Measurements from ENCODE around the gene PHF20.
"Not testable (repeated sequence)": the region's sequence is repeated elsewhere in the genome, so short reads cannot be mapped to it uniquely, and the experiment has no call there.

PHF20 gene

GRCh38 chr20:35838205-35838604, 66.4 kb downstream of the PHF20 start:
- DNase-seq (ENCODE audit: low read depth in 2 of 2): no peak

- no peak for DNase-seq (ENCODE audit: low read depth in 2 of 2)
Measured at GRCh38 chr20:35839904-35840303, 68.1 kb downstream of the PHF20 start.

- no peak for DNase-seq (ENCODE audit: low read depth in 2 of 2)
Measured at GRCh38 chr20:35840421-35840820, 68.6 kb downstream of the PHF20 start.

GRCh38 chr20:35842361-35842760, 70.5 kb downstream of the PHF20 start:
- no peak for DNase-seq (ENCODE audit: low read depth in 2 of 2)

GRCh38 chr20:35843894-35844293, 72.1 kb downstream of the PHF20 start:
- not testable (repeated sequence) for DNase-seq (ENCODE audit: low read depth in 2 of 2)

- DNase-seq (ENCODE audit: low read depth in 2 of 2): no peak
Measured at GRCh38 chr20:35845561-35845960, 73.7 kb downstream of the PHF20 start.

- DNase-seq (ENCODE audit: low read depth in 2 of 2): no peak
Measured at GRCh38 chr20:35849706-35850105, 77.9 kb downstream of the PHF20 start.

- not testable (repeated sequence) for DNase-seq (ENCODE audit: low read depth in 2 of 2)
Measured at GRCh38 chr20:35851659-35852058, 79.8 kb downstream of the PHF20 start.

- no peak for DNase-seq (ENCODE audit: low read depth in 2 of 2)
Measured at GRCh38 chr20:35854713-35855348, 83.0 kb downstream of the PHF20 start.

GRCh38 chr20:35855641-35856040, 83.8 kb downstream of the PHF20 start:
- DNase-seq (ENCODE audit: low read depth in 2 of 2): not testable (repeated sequence)

- no peak for DNase-seq (ENCODE audit: low read depth in 2 of 2)
Measured at GRCh38 chr20:35856866-35857265, 85.1 kb downstream of the PHF20 start.

GRCh38 chr20:35866418-35867202, 94.8 kb downstream of the PHF20 start:
- no peak for DNase-seq (ENCODE audit: low read depth in 2 of 2)

- DNase-seq (ENCODE audit: low read depth in 2 of 2): no peak
Measured at GRCh38 chr20:35870541-35871258, 98.9 kb downstream of the PHF20 start.

- DNase-seq (ENCODE audit: low read depth in 2 of 2): no peak
Measured at GRCh38 chr20:35871259-35871771, 99.5 kb downstream of the PHF20 start.

- DNase-seq (ENCODE audit: low read depth in 2 of 2): no peak
Measured at GRCh38 chr20:35876033-35876320, 104.2 kb downstream of the PHF20 start.

- no peak for DNase-seq (ENCODE audit: low read depth in 2 of 2)
Measured at GRCh38 chr20:35877611-35878010, 105.8 kb downstream of the PHF20 start.

GRCh38 chr20:35878113-35878625, 106.4 kb downstream of the PHF20 start:
- DNase-seq (ENCODE audit: low read depth in 2 of 2): no peak

GRCh38 chr20:35881676-35882075, 109.9 kb downstream of the PHF20 start:
- no peak for DNase-seq (ENCODE audit: low read depth in 2 of 2)

- not testable (repeated sequence) for DNase-seq (ENCODE audit: low read depth in 2 of 2)
Measured at GRCh38 chr20:35882427-35883161, 110.8 kb downstream of the PHF20 start.

GRCh38 chr20:35883336-35883777, 111.5 kb downstream of the PHF20 start:
- no peak for DNase-seq (ENCODE audit: low read depth in 2 of 2)

GRCh38 chr20:35883778-35884540, 112.1 kb downstream of the PHF20 start:
- peak; percentile 11 to 13 for DNase-seq (ENCODE audit: low read depth in 2 of 2)

Data from stimulated activated CD8-positive, alpha-beta memory T cell treated with anti-CD3 and anti-CD28 coated beads, Interleukin-7, amount 100 ng/mL, for 1 hour (primary cell).